OCI-LY1 (cell line): ENCODE results near the gene NDUFS4.
"Not testable (repeated sequence)": the region's sequence is repeated elsewhere in the genome, so short reads cannot be mapped to it uniquely, and the experiment has no call there.

Experiments used
- EZH2 ChIP-seq: fragments of 200-600 bp; sonication (generic), shearing (Covaris generic); IDR thresholded peaks from 2 replicates; pipeline ENCODE4 v1.8.0; 2017; ENCODE audit warnings: borderline replicate concordance, mixed run types, mild to moderate bottlenecking, antibody characterized with exemption, low read length, moderate library complexity, mixed read lengths
- TF ChIP-seq, protein P1 (sequence below): fragments of 200-600 bp; sonication (generic), shearing (Covaris generic); IDR thresholded peaks from 2 replicates; pipeline ENCODE4 v1.5.1; 2017; ENCODE audit warnings: mild to moderate bottlenecking, antibody characterized with exemption, low read length, moderate library complexity, mixed read lengths

DNA sequence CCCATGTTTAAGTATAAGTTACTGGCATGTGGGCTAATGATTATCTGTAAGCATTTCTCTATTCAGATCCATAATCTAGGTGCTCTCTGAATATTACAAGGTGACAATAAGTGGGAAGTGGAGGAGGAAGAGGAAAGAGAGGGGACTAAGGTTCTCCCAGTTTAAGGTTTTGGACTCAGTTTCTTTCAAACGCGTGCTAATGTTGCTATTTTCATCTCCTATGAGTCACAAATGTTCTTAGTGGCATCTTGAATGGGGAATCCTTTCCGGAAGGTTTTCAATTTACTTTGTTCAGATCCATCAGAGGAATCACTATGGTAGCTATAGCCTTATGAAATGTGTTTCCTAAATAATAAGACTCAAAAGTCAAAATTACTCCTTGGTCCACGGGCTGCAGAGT lies 48.5 kb downstream of the NDUFS4 start:
- TF ChIP-seq, protein P1, sequence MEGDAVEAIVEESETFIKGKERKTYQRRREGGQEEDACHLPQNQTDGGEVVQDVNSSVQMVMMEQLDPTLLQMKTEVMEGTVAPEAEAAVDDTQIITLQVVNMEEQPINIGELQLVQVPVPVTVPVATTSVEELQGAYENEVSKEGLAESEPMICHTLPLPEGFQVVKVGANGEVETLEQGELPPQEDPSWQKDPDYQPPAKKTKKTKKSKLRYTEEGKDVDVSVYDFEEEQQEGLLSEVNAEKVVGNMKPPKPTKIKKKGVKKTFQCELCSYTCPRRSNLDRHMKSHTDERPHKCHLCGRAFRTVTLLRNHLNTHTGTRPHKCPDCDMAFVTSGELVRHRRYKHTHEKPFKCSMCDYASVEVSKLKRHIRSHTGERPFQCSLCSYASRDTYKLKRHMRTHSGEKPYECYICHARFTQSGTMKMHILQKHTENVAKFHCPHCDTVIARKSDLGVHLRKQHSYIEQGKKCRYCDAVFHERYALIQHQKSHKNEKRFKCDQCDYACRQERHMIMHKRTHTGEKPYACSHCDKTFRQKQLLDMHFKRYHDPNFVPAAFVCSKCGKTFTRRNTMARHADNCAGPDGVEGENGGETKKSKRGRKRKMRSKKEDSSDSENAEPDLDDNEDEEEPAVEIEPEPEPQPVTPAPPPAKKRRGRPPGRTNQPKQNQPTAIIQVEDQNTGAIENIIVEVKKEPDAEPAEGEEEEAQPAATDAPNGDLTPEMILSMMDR, result not testable (repeated sequence)
- not testable (repeated sequence) for TF ChIP-seq EZH2
